GM12801 (cell line): Measurements from ENCODE around the gene RETSAT.

Experiments
- CTCF ChIP-seq: IDR thresholded peaks from one replicate; pipeline ENCODE4 v1.5.1; 2011; ENCODE audit warnings: control low read depth; ENCODE audit not compliant: insufficient read length; ENCODE audit errors: extremely low read depth

The RETSAT gene

GRCh38 chr2:85376291-85377065 is 22.1 kb upstream of the RETSAT start:
- TF ChIP-seq CTCF: no peak

- no peak for TF ChIP-seq CTCF
Observed at GRCh38 chr2:85371045-85371444, 16.7 kb upstream of the RETSAT start.

DNA sequence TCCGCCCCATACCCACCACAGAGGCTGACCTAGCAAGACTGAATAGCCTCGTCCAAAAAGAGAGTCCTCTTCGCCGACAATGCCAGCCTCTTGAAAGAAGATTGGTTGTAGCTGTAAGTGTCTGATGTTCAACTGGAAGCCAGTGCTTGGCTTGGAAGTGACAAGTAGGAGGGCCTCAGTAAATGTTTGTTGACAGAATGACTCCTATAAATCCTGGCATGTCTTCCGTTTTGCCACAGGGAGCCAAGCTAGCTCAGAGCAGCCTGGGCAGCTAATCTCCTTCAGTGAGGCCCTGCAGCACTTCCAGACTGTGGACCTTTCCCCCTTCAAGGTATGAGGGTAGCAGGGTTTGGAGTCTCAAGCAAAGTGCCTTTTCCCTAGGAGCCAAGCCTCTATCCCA is 15.2 kb upstream of the RETSAT start:
- no peak for TF ChIP-seq CTCF

- TF ChIP-seq CTCF: no peak
Observed at GRCh38 chr2:85368921-85369320, 14.6 kb upstream of the RETSAT start.

DNA sequence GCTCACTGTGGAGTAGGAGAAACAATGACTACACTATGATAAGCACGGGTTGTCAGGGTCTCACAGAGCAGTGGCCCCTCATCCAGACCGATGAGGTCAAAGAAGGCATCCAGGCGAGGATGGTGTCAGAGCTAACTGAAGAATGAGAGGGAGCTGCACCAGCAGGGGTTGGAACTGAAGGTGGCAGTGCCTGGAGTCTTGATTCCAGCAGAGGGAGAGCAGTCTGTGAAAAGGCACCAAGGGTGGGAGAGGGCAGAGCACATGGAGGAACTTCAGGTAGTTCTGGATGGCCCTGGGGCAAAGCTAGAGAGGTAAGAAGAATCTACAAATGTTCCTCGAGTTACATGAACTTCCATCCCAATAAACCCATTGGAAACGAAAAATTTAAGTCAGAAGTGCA is 12.9 kb upstream of the RETSAT start:
- TF ChIP-seq CTCF: no peak

DNA sequence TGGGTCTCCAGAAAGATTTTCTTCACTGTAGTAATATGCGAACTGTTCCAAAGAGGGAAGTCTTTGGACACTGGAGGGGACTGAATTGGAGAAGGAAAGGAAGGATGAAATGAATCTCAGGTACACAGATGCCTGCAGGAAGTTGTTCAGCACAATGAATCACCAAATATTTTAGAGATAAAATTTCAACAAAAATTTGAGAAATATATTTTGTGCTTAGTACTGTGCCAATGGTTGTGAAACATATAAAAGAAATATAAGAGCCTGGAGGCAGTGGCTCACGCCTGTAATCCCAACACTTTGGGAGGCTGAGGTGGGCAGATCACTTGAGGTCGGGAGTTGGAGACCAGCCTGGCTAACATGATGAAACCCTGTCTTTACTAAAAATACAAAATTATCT is 3.4 kb upstream of the RETSAT start:
- no peak for TF ChIP-seq CTCF

DNA sequence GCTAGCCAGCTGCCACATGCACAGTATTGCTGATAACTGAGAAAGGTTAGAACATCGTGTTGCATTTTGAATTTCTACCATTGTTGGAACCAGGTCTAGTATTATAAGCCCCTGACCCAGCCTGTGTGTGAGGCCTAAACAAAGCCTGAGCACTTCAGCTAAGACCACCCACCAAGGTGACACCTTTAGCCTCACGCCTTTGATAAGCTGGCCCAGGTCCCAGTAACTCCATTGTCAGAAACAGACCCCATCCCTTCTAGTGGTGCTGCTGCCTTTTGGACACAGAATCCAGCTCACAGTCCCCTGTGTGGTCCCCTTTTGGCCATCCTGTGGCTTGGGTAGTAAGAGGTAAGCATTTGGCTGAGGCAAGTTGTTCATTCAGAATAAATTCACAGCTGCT is 1.9 kb upstream of the RETSAT start:
- no peak for TF ChIP-seq CTCF
